ENCODE measurements around the gene WWOX.

GRCh38 chr16:79215289-79215688 lies 1115.8 kb downstream of the WWOX start:
- TF ChIP-seq CTCF (conservative IDR thresholded peaks at IDR 0.05; ENCODE audit: low read depth, low read length) (no peak), CEBPB (IDR thresholded peaks at IDR 0.05; ENCODE audit: low read depth, low read length) (no peak), POLR2A (IDR thresholded peaks at IDR 0.05; ENCODE audit: low read depth, low read length) (no peak), MAZ (IDR thresholded peaks at IDR 0.05; ENCODE audit: borderline replicate concordance, low read depth, low read length) (no peak), RCOR1 (IDR thresholded peaks at IDR 0.05; ENCODE audit: insufficient replicate concordance, low read length) (no peak), RFX5 (IDR thresholded peaks at IDR 0.05; ENCODE audit: low read depth, low read length) (no peak), NFE2L2 (IDR thresholded peaks at IDR 0.05; ENCODE audit: low read depth, low read length) (no peak), RAD21 (IDR thresholded peaks at IDR 0.05; ENCODE audit: low read length) (no peak), SMC3 (IDR thresholded peaks at IDR 0.05; ENCODE audit: low read depth, low read length) (no peak), MXI1 (IDR thresholded peaks at IDR 0.05; ENCODE audit: borderline replicate concordance, low read depth, low read length) (no peak), MAFK (IDR thresholded peaks at IDR 0.05; ENCODE audit: low read depth, low read length) (no peak), BHLHE40 (IDR thresholded peaks at IDR 0.05; ENCODE audit: low read depth, low read length) (no peak), FOS (IDR thresholded peaks at IDR 0.05; ENCODE audit: low read depth, low read length) (no peak), USF2 (IDR thresholded peaks at IDR 0.05; ENCODE audit: low read depth, low read length) (no peak)
